Liver (tissue), 9 donors: ENCODE measurements around the gene OSBPL1A. TPM values are rescaled to one million over a fixed set of nuclear protein-coding genes. Genes with fewer than 3 reads are reported as not detected.

Source experiments
- DNase-seq: peaks from one replicate; pipeline ENCODE4 v3.0.0-alpha.2; 2017; ENCODE audit warnings: low spot score
- H3K27ac ChIP-seq, 2 donors: one replicate each; pipeline ENCODE4 v1.7.0; 2013; ENCODE audit warnings: inconsistent platforms in 2 of 2, low read length in 2 of 2, control low read depth in 1 of 2, low read depth in 1 of 2, mild to moderate bottlenecking in 1 of 2
- H3K27me3 ChIP-seq, 4 donors: one replicate each; pipeline versions ENCODE4 v1.6.1 to v1.7.0; 2013; ENCODE audit warnings: low read length in 3 of 4, inconsistent platforms in 1 of 4, mild to moderate bottlenecking in 1 of 4, moderate library complexity in 1 of 4; ENCODE audit not compliant: control insufficient read depth in 4 of 4, insufficient read depth in 4 of 4
- H3K36me3 ChIP-seq, 4 donors: one replicate each; pipeline versions ENCODE4 v1.6.1 to v1.7.0; 2013; ENCODE audit warnings: low read length in 3 of 4, mild to moderate bottlenecking in 3 of 4, low read depth in 1 of 4, moderate library complexity in 1 of 4; ENCODE audit not compliant: control insufficient read depth in 4 of 4, insufficient read depth in 3 of 4
- H3K4me1 ChIP-seq, 4 donors: one replicate each; pipeline versions ENCODE4 v1.6.1 to v1.7.0; 2013; ENCODE audit warnings: low read length in 3 of 4, mild to moderate bottlenecking in 3 of 4, moderate library complexity in 1 of 4; ENCODE audit not compliant: control insufficient read depth in 4 of 4, insufficient read depth in 4 of 4
- H3K4me3 ChIP-seq, 3 donors: one replicate each; pipeline versions ENCODE4 v1.6.1 to v1.7.0; 2013; ENCODE audit warnings: low read length in 3 of 3, control low read depth in 1 of 3, low read depth in 1 of 3, mild to moderate bottlenecking in 1 of 3
- H3K9ac ChIP-seq, 2 donors: one replicate each; pipeline ENCODE4 v1.7.0; 2013; ENCODE audit warnings: low read length in 2 of 2, mild to moderate bottlenecking in 2 of 2, moderate library complexity in 2 of 2, control low read depth in 1 of 2, low read depth in 1 of 2
- H3K9me3 ChIP-seq, 4 donors: one replicate each; pipeline versions ENCODE4 v1.6.1 to v1.7.0; 2013; ENCODE audit warnings: low read length in 3 of 4; ENCODE audit not compliant: control insufficient read depth in 4 of 4
- EGR1 ChIP-seq, 2 donors: IDR thresholded peaks; 2 replicates each; pipeline ENCODE4 v1.6.1; 2016 to 2018; ENCODE audit warnings: antibody characterized with exemption in 2 of 2, low read depth in 2 of 2
- FOXA1 ChIP-seq: IDR thresholded peaks from 2 replicates; pipeline ENCODE4 v1.6.1; 2016; ENCODE audit warnings: antibody characterized with exemption
- FOXA2 ChIP-seq: IDR thresholded peaks from 2 replicates; pipeline ENCODE4 v1.6.1; 2016; ENCODE audit warnings: antibody characterized with exemption
- GABPA ChIP-seq, 2 donors: IDR thresholded peaks in 1 of 2; conservative IDR thresholded peaks in 1 of 2; 2 replicates each; pipeline ENCODE4 v1.6.1; 2016; ENCODE audit warnings: antibody characterized with exemption in 2 of 2, mild to moderate bottlenecking in 1 of 2, moderate library complexity in 1 of 2
- HNF4A ChIP-seq, 2 donors: conservative IDR thresholded peaks; 2 replicates each; pipeline ENCODE4 v1.6.1; 2016; ENCODE audit warnings: antibody characterized with exemption in 2 of 2, mild to moderate bottlenecking in 2 of 2
- HNF4G ChIP-seq: IDR thresholded peaks from 2 replicates; pipeline ENCODE4 v1.6.1; 2016; ENCODE audit warnings: antibody characterized with exemption
- JUND ChIP-seq, 2 donors: IDR thresholded peaks; 2 replicates each; pipeline ENCODE4 v1.6.1; 2016; ENCODE audit warnings: antibody characterized with exemption in 2 of 2
- MAX ChIP-seq: IDR thresholded peaks from 2 replicates; pipeline ENCODE4 v1.6.1; 2016; ENCODE audit warnings: antibody characterized with exemption
- NR2F2 ChIP-seq: IDR thresholded peaks from 2 replicates; pipeline ENCODE4 v1.6.1; 2016; ENCODE audit warnings: antibody characterized with exemption
- RAD21 ChIP-seq, 2 donors: IDR thresholded peaks; 2 replicates each; pipeline ENCODE4 v1.6.1; 2016; ENCODE audit warnings: antibody characterized with exemption in 2 of 2, mild to moderate bottlenecking in 2 of 2
- RXRA ChIP-seq, 2 donors: IDR thresholded peaks; 2 replicates each; pipeline ENCODE4 v1.6.1; 2017 to 2018; ENCODE audit warnings: antibody characterized with exemption in 2 of 2, mild to moderate bottlenecking in 1 of 2
- SP1 ChIP-seq: IDR thresholded peaks from 2 replicates; pipeline ENCODE4 v1.6.1; 2018; ENCODE audit warnings: antibody characterized with exemption, mild to moderate bottlenecking
- TAF1 ChIP-seq: conservative IDR thresholded peaks from 2 replicates; pipeline ENCODE4 v1.6.1; 2016; ENCODE audit warnings: antibody characterized with exemption, mild to moderate bottlenecking
- YY1 ChIP-seq: IDR thresholded peaks from 2 replicates; pipeline ENCODE4 v1.6.1; 2016; ENCODE audit warnings: antibody characterized with exemption, mild to moderate bottlenecking
- ZBTB33 ChIP-seq: IDR thresholded peaks from 2 replicates; pipeline ENCODE4 v1.6.1; 2016; ENCODE audit warnings: antibody characterized with exemption
- WGBS: extraction: QIAGEN DNeasy Blood & Tissue Kit; methylation state at CpG from one replicate; pipeline ENCODE4 v1.1.7; 2013; 5-methylcytosine and 5-hydroxymethylcytosine counted together
- polyA plus RNA-seq, 2 donors: library from polyadenylated mRNA; stranded (reverse) in 1 of 2; unstranded in 1 of 2; fragments of 200-250 nt in 1 of 2; fragments of >200 nt in 1 of 2; fragmentation: Nextera tagmentation in 1 of 2; extraction: Ambion mirVana in 1 of 2; gene quantifications; one replicate each; pipeline versions ENCODE4 v1.2.1 to v1.2.3, GENCODE V29; 2013 to 2015
- total RNA-seq, 2 donors: library from RNA; depleted of rRNA; stranded (reverse); fragments of >200 nt; gene quantifications; one replicate each; pipeline ENCODE4 v1.2.3, GENCODE V29; 2014
- TF ChIP-seq, protein P1 (sequence below): fragments of 150-350 bp; IDR thresholded peaks from 2 replicates; pipeline ENCODE4 v1.5.1; 2017; ENCODE audit warnings: improper control_type of control experiment, low read depth, low read length; ENCODE audit not compliant: missing input control
- donor health status: healthy.
- donor health status: healthy.
- donor health status: healthy.
- donor health status: healthy.
- donor health status: healthy.

Gene OSBPL1A
- total and polyA plus RNA-seq, 4 donors, result 5.4 to 12.6 (median 8.9) TPM

DNA sequence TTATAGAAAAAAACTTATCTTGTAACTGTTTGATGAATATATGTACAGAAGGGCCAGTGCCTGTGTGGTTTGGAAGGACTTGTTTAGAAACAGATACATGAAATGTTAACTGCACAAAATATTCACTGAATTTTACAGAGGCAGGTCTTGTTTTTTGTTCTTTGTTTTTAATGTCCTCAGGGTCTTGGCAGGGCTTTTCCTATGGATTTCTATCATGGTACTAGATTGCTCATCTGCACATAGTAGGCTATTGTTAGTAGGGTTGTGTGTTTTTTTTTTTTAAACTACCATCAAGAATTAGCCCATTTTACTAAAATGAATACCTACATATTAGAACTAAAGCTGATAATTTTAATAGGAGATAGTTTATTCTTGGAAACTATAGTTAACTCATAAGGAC lies 255.2 kb downstream of the OSBPL1A start:
- H3K27ac ChIP-seq, result no peak overlapping the region
- TF ChIP-seq YY1 (no peak), FOXA1 (no peak)

GRCh38 chr18:24140697-24141096 lies 256.9 kb downstream of the OSBPL1A start:
- WGBS, result 95% methylated on average over 2 of the region's 2 CpGs
- TF ChIP-seq HNF4A (conservative IDR thresholded peaks at IDR 0.05), result no peak
- TF ChIP-seq, protein P1, sequence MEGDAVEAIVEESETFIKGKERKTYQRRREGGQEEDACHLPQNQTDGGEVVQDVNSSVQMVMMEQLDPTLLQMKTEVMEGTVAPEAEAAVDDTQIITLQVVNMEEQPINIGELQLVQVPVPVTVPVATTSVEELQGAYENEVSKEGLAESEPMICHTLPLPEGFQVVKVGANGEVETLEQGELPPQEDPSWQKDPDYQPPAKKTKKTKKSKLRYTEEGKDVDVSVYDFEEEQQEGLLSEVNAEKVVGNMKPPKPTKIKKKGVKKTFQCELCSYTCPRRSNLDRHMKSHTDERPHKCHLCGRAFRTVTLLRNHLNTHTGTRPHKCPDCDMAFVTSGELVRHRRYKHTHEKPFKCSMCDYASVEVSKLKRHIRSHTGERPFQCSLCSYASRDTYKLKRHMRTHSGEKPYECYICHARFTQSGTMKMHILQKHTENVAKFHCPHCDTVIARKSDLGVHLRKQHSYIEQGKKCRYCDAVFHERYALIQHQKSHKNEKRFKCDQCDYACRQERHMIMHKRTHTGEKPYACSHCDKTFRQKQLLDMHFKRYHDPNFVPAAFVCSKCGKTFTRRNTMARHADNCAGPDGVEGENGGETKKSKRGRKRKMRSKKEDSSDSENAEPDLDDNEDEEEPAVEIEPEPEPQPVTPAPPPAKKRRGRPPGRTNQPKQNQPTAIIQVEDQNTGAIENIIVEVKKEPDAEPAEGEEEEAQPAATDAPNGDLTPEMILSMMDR, result no peak
- no peak for TF ChIP-seq HNF4G
- TF ChIP-seq SP1, result no peak
- TF ChIP-seq NR2F2, result no peak
- TF ChIP-seq RXRA (IDR thresholded peaks at IDR 0.05), result no peak
- no peak for TF ChIP-seq GABPA (IDR thresholded peaks at IDR 0.05 in 1 of 2, conservative IDR thresholded peaks at IDR 0.05 in 1 of 2)
- TF ChIP-seq ZBTB33, result no peak
- TF ChIP-seq YY1, result no peak
- TF ChIP-seq JUND (IDR thresholded peaks at IDR 0.05), result no peak
- no peak for TF ChIP-seq RAD21 (IDR thresholded peaks at IDR 0.05)
- no peak for TF ChIP-seq TAF1
- no peak for TF ChIP-seq FOXA2
- TF ChIP-seq EGR1 (IDR thresholded peaks at IDR 0.05; ENCODE audit: low read depth in 2 of 2), result no peak
- no peak for TF ChIP-seq FOXA1
- TF ChIP-seq MAX, result no peak

More for the DNA sequence above, 255.2 kb downstream of the OSBPL1A start:
- peaks cover 0 to 13% (median 10%) of the 10 kb centered on the region in 4 donors for H3K4me1 ChIP-seq
- no peaks in the 10 kb centered on the region for H3K9me3 ChIP-seq
- no peak for DNase-seq
- no peaks in the 10 kb centered on the region for H3K36me3 ChIP-seq
- H3K9ac ChIP-seq, result no peak overlapping the region
- H3K27me3 ChIP-seq, result no peaks in the 10 kb centered on the region
- H3K4me3 ChIP-seq, result no peak overlapping the region

More at GRCh38 chr18:24140697-24141096, 256.9 kb downstream of the OSBPL1A start:
- Histone ChIP-seq H3K9ac (no peak overlapping the region), H3K4me1 (peaks cover 0 to 17% (median 12%) of the 10 kb centered on the region in 4 donors), H3K27ac (no peak overlapping the region), H3K9me3 (no peaks in the 10 kb centered on the region), H3K27me3 (no peaks in the 10 kb centered on the region), H3K36me3 (no peaks in the 10 kb centered on the region), H3K4me3 (no peak overlapping the region)
- no peak for DNase-seq
